CD4-positive, alpha-beta T cell treated with Interferon gamma for 1 hour (primary cell): Measurements from ENCODE around the gene MAPKAP1.

Source experiments
- DNase-seq: peaks from one replicate; pipeline ENCODE4 v3.0.0-alpha.2; 2020

Gene MAPKAP1

DNA sequence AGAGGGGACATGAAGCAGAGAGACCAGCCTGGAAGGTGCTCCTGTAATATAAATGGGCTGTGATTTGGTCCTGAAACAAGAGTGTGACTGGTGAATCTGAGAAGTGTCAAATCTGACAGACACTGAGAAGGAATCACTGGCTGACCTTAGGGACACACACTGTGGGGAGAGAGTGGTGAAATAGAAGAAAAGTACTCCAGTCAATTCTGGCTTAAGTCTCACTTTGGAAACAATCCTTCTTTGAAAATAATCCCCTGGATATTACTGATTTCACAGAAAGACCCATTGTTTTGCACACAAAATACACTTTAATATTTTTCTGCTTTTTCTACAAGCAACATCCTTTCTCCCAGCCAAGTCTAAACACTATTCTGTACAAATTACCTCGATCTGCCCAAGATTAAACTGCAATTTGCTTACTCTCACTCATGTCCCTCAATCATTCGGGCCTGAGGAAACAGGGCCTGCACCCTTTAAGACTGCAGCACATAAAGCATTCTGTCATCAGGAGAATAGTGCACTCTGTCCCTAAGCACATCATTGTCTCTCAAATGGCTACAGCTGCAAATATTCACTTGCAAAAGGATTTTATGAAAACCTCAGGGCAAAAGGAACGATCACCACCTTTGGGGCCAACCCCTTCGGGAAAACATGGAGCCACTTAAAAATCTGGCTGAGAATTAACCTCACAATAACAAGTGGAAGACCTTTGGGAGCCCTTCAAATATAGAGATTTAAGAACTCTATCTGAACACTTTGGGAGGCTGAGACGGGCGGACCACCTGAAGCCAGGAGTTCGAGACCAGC is 68.6 kb downstream of the MAPKAP1 start:
- no peak for DNase-seq

DNA sequence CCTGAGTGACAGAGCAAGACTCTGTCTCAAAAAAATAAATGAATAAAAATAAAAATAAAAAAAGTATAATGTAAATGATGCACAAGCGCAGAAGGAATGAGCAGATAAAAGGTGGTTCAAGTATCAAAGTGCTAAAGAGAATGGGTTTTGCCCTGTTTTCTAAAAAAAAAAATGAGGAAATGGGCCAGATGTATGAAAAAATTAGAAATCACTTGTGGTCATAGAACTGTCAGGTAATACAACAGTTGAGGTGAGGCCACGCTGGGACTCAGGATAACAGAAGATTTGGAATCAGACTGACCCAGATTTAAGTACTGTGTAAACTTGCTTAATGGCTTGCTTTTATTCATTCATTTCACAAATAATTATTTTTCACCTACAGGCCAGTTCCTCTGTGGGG is 69.8 kb downstream of the MAPKAP1 start:
- no peak for DNase-seq

DNA sequence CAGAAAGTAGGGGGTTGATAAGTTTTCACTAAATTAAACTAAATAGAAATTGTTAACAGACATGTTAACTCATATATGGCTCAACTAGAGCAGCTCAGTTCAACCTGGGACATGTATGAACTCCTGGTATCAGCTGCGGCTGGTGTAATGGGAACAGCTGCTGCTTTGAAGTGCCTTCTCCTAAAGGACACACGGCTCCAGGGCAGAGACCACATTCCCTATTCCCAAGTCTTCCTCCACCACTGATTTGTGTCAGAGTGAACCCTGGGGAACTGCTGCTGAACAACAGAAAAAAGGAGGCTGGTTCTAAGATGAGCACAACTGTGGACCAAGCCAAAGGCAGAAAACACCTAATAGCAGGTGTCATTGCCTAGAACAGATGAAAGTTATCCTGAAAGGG is 71.1 kb downstream of the MAPKAP1 start:
- no peak for DNase-seq

DNA sequence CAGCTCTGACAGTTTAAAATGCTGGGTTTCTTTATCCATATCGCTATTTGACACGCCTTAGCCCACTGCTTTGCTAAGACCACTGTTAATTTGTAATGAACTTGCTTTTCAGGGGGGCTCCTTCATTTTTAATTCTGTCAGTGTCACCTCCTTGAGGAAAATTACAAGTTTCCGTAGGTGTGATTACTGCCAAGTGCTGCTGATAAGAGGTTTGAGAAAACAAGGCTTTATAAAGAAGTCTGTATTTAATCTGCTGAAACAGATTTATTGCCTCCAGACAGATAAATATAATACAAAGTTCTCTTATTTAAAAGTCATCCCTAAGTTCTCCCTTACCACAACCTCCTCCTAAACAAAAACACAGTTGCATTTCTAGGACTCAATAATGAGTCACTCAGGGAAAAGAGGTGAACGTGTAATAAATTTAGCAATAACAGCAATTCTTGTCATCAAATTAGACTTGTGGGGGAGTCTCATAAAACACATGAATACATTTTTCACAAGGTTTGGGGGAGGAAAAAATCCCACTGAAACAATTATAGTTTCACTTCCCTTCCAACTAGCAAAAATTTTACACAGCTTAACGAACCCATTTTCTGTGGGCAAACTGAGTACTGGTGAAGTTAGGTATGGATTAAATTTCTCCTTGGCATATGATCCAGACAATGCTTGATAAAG is 72.8 kb downstream of the MAPKAP1 start:
- DNase-seq = no peak

DNA sequence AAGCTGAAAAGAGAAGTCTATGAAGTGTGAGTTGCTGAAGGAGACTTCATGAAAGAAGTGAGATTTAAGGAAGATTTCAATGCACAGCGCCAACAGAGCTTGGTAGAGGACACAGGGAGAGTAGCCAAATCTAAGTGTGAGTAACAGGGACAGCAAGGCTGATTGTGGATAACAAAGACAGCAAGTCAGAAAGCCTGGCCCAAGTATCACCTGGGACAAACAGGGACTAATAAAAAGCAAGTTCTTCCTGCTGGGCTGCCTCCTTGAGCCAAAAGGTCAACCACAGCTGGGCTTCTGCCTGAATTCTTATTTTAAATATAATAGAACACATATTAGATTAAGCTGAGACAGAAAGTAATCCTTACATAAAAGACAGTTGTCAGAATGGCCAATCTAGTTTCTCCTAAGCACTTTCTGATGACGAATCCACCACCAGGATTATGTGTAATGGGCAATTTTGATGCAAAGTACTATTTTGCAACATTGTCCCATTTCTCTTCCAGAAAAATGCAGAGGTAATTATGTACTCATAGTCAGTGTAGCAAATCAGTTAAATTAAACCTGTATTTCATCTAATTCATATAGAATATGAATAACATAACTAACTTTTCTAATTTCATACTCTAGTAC is 73.8 kb downstream of the MAPKAP1 start:
- no peak for DNase-seq

DNA sequence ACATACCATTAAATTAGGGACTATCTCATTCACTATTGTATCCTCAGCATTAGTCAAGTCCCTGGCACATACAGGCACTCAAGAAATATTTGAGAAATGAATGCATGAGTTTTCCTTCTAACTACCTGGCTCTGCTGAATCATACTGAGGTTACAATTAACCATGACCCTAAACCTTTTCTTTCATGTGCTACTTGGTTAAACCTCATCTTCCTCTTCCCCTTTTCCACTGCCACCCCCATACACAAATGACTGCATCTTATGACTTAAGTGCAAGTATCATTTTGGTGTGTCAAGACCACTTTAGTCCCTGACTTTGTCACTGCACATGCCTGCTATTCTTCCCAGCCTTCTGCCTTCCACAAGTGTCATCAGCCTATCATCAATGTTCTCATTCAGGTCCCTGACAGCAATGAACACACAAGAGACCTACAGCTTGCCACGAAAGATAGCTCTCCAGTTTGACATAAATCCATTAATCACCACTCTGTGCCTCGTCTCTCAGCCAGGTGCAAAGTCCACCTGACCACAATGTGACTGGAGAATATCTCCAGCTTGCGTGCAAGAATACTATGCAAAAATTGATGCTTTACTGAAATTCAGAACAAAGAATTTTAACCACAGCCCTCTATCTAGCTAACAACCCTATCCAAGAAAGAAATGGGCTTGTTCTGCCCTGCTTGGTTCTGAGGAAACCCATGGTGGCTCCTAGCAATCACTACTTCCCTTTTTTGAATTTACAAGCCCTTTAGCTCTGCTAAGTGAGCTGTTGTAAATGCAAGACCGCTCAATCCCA is 74.5 kb downstream of the MAPKAP1 start:
- peak; percentile 3 for DNase-seq

DNA sequence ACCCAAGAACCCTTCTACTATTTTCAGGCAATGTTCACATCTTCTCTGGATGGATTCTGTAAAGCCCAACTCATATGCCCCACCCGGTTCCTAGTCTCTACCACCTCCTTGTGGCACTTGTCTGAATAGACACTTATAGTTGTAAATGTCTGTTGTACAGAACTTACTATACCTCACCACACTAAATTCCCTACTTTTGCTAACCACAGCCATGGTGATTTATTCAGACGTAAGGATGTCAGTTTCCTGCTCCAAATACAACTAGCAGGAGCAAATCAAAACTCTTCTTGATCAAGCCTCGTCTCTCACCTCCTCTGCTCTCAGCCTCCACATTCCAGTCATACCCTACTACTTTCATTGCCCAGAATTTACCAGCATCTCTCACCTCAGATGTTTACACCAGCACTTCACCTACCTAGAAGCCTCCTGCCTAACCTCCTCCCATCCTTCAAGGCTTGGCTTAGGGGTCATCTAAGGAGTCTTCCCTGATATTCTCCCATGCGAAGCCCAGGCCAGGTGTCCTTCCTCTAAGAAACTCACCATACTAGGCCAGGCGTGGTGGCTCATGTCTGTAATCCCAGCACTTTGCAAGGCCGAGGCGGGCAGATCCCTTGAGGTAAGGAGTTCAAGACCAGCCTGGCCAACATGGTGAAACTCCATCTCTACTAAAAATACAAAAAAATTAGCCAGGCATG is 75.5 kb downstream of the MAPKAP1 start:
- DNase-seq = peak; percentile 13

DNA sequence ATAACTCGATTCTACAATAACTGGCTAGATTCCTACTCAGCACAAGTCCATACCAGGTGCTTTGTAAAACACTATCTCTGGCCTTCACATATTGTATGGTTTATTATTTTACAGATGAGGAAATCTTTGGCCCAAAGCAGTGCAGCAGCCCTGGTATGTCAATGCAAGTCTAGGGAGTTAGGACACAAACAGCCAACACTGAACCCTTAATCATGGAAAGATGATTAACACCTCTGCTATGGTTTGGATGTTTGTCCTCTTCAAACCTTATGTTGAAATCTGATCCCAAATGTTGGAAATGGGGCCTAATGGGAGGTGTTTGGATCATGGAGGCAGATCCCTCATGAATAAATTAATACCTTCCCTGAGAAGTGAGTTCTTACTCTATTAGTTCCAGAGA is 76.6 kb downstream of the MAPKAP1 start:
- no peak for DNase-seq

DNA sequence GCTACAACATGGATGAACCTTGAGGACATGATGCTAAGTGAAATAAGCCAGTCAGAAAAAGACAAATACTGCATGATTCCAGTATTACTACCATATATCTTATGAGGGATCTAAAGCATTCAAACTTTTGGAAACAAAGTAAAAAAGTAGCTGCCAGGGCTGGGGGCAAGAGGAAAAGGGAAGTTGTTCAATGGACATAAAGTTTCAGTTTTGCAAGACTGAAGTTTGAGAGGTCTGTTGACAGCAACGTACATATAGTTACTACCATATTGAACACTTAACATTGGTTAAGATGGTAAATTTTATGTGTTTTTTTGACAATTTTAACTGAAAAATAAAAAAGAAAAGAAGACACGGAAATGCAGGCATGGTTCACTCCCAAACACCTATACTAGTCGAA is 77.6 kb downstream of the MAPKAP1 start:
- no peak for DNase-seq

DNA sequence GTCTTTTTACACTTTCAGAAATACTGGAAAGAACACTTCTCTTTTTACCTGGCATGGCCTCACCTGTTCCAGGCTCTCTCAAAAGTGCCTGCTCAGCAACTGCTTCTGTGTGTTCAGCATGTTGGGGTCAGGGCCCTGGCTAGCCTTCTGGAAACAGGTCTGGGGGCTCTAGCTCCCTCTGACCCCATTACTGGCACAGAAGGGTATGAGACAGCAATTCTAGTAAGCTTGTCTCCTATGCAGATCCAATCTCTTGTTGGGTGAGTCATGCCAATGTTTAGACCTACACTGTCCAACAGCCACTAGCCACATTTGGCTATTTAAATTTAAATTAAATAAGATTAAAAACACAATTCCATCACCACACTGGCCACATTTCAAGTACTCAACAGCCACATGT is 80.8 kb downstream of the MAPKAP1 start:
- no peak for DNase-seq

DNA sequence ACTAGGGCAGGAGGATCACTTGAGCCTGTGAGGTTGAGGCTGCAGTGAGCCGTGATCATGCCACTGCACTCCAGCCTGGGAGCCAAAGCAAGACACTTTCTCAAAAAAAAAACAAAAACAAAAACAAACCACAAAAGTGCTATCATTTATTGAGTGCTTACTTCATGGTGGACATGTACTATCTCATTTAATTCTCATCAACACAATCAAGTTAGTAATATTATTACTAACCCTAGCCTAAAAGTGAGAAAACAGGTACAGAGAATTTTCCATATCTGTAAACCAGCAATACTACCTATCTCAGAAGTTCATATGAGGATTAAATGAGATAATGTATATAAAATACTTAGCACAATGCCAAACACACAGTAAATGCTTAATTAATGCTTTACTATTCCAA is 85.8 kb downstream of the MAPKAP1 start:
- DNase-seq = no peak

DNA sequence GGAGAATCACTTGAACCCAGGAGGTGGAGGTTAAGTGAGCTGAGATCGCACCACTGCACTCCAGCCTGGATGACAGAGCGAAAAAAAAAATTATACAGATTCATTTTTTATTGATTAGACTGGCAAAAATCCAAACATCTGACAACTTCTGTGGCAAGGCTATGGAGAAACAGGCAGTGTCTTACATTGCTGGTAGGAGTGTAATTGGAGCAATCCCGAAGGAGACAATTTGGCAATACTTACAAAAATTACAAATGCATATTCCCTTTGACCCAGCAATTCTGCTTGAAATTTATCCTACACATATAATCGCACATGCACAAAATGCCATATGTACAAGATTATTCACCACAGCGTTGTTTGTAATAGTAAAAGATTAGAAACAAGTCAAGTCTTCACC is 86.8 kb downstream of the MAPKAP1 start:
- DNase-seq = no peak

DNA sequence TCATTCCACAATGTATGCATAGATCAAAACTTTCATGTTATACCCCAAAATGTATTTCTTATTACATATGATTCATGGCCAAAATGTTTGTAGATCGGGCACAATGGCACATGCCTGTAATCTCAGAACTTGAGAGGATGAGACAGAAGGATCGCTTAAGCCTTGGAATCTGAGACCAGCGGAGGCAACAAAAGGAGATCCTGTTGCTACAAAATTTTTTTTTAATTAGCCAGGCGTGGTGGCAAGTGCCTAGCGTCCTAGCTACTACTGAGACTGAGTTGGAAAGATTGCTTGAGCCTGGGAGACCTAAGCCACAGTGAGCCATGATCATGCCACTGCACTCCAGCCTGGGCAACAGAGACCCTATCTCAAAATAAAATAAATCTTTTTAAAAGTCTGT is 89.9 kb downstream of the MAPKAP1 start:
- DNase-seq = no peak

DNA sequence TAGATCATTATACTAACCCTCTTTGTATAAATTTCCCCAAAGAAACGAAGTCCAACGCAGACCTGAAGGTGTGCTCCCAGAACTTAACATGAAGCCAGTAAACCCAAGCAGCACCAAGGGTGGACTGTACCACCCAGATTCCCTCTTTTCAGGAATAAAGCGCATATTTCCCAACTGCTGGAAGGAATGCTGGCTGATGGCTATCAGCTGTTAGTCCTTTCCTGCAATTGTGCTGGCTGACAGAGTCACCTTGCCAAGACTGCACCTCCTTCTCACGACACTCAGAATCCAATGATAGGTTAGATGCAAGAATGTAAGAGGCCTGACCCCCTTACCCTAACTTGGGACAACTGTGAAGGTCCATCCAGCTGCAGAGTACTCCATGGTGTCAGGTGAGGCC is 93.9 kb downstream of the MAPKAP1 start:
- DNase-seq = no peak

DNA sequence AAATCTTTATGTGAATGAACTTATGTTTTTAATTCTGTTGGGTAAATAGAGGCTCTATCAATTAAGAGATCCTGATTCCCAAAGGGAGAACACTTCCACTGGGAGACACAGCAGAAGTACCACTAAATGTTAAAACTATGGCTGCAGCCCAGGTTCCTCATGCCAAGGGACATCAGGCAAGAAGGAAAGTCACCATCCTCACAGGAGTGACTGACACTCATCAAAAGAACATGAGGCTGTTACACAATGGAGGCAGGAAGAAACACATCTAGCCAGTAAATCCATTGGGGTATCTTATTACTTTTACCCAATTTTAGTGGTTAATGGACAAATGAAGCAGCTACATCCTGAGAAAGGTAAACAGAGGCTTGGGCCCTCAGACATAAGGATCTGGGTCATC is 94.4 kb downstream of the MAPKAP1 start:
- no peak for DNase-seq

DNA sequence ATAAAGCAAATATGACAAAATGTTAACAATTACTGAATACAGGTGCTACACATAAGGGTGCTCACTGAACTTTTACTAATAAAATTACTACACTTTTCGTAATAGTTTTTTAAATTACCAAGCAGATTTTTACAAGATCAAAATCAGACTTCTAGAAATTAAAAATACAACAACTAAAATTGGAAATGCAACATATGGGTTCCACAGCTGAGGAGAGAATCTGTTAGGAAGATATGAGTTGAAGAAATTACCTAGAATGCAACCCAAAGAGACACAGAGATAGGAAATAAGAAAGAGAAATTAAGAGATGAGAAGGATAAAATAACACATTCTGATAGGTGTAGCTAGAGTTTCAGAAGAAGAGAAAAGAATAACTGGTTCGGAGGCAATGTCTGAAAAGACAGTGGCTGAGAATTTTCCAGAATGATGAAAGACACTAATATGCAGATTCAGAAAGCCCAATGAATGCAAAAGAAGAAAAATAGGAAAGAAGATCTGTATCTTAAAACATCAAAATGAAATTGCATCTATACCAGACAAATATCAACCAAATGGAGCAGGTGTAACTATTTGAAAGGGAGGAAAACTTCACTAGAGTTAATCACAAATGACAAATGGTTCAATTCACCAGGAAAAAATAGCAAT is 95.8 kb downstream of the MAPKAP1 start:
- DNase-seq = no peak

DNA sequence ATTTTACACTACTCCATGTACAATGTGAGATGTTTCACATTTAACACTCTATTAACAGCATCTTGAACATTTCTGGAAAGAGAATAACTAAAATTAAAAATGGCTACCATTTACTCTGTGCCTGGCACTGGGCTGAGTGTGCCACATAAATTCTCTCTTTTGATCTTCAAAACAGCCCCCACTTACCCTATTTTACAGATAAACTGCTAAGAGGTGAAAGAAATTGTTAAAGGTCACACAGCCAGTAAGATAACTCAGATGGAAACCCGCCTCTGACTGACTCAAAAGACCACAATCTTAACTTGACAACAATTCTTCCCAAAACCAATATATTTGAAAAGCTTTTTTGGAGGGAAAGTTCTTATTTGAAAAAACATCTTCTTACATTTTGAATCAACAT is 97.3 kb downstream of the MAPKAP1 start:
- DNase-seq = no peak

DNA sequence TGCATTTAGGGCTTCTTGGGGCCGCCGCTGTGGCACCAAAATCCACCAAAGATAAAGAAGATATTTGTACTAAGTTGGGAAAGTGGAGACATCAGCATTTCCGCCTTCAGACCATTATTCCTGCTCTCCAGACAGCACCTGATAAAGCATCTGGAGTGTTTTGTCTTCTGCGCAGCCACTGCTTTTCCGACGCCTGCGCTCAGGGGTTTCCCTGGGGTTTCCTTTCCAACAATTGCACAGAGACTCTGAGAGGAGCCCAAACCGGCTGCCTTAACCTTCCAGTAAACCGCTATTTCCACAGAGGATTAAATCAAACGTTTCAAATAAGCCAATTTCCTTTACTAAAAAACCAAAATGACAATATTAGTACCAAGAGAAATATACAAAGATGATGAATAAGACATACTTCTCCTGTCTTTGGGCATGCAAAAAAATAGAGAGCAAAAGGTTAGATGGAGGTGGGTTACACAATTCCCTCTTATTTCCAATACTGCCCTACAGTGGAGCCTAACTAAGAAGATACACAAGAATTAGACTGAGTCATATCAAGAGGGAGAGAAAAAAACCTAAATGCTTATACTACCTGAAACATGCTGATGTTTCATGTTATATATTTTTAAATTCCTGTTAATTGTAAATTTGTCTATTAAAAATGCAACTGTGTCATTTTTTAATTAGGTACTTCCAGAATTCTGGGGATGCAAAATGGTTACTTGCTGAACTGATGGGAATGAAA is 98.4 kb downstream of the MAPKAP1 start:
- no peak for DNase-seq

DNA sequence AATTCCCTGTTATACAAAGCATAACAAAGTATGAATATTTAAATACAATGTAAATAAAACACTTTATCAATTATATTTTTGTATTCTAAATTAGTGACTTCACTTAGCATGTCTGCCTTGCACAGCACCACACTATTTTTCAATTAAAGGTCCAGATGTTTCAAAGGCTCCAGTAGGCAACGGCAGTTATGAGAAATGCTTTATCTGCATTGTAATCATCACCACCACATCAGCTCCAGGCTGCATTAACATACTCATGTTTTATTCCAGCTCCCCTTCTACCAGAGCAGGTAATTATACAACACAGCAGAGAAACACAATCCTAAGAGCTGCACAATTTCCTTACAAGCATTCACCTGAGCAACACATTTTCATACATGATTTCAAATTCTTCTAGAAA is 102.8 kb downstream of the MAPKAP1 start:
- no peak for DNase-seq

DNA sequence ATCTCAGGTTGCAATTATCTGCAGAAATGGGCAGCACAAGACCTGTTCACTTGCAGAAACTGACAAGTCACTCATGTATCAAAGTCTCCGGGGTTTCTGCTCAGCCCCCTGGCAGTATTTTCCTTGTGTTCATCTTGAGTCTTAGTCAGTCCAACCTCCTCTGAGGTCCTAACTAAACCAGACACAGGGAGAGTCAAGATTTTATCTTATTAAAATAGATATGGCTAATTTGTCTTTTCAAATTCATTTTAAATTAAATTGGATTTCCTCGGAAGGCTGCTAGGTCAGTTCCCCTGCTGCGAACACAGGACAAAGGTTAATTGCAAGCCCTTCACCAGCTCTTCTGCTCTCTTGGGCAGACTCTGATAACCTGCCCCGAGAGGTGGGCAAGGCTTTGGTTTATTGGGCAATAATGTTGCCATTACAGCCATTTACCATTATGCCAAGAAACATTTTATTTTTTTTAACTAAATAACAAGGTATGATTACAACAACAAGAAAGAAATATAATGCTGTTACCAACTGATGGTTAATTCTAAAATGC is 103.5 kb downstream of the MAPKAP1 start:
- no peak for DNase-seq

DNA sequence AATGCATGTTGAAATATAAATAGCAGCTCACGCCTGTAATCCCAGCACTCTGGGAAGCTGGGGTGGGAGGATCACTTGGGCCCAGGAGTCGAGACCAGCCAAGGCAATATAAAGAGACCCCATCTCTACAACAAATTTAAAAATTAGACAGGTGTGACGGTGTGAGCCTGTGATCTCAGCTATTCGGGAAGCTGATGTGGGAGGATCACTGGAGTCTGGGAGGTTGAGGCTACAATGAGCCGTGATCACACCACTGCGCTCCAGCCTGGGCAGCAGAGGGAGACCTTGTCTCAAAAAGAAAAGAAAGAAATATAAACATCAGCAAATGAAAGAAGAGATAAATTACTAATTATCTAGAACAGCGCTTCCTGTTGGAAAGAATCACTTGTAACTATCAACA is 105.0 kb downstream of the MAPKAP1 start:
- DNase-seq = no peak
